Trophoblast cell (in vitro differentiated cells and primary cell): Measurements from ENCODE around the gene NAA16.

Source experiments
- DNase-seq, 2 donors: peaks; one replicate each; pipeline ENCODE4 v3.0.0-alpha.2; 2016
- H2AFZ ChIP-seq: 2 replicates; pipeline ENCODE4 v1.6.1; 2013; ENCODE audit warnings: low read length, moderate library complexity, mild to moderate bottlenecking; ENCODE audit not compliant: insufficient read depth, poor library complexity
- H2AK5ac ChIP-seq: 2 replicates; pipeline ENCODE4 v1.6.1; 2013; ENCODE audit warnings: mild to moderate bottlenecking, low read length
- H2BK120ac ChIP-seq: 2 replicates; pipeline ENCODE4 v1.6.1; 2013; ENCODE audit warnings: low read length, mild to moderate bottlenecking, moderate library complexity; ENCODE audit not compliant: insufficient read depth, poor library complexity
- H2BK12ac ChIP-seq: 2 replicates; pipeline ENCODE4 v1.6.1; 2013; ENCODE audit warnings: mild to moderate bottlenecking, low read length, moderate library complexity
- H2BK5ac ChIP-seq: 2 replicates; pipeline ENCODE4 v1.6.1; 2013; ENCODE audit warnings: low read length, low read depth, moderate library complexity, mild to moderate bottlenecking; ENCODE audit not compliant: poor library complexity
- H3K14ac ChIP-seq: 2 replicates; pipeline ENCODE4 v1.6.1; 2013; ENCODE audit warnings: mild to moderate bottlenecking, low read length
- H3K18ac ChIP-seq: 2 replicates; pipeline ENCODE4 v1.6.1; 2013; ENCODE audit warnings: mild to moderate bottlenecking, low read length
- H3K23ac ChIP-seq: 2 replicates; pipeline ENCODE4 v1.6.1; 2013; ENCODE audit warnings: low read length
- H3K27ac ChIP-seq: 2 replicates; pipeline ENCODE4 v1.5.1; 2013; ENCODE audit warnings: low read depth, mild to moderate bottlenecking, inconsistent platforms, low read length, moderate library complexity
- H3K27me3 ChIP-seq: 2 replicates; pipeline ENCODE4 v1.6.1; 2013; ENCODE audit warnings: inconsistent platforms, mild to moderate bottlenecking, low read length, moderate library complexity; ENCODE audit not compliant: insufficient read depth
- H3K36me3 ChIP-seq, 2 experiments: 1 replicate in 1 of 2; 2 replicates in 1 of 2; pipeline ENCODE4 v1.6.1; 2013; ENCODE audit warnings: low read length in 2 of 2, mild to moderate bottlenecking in 2 of 2, moderate library complexity in 1 of 2; ENCODE audit not compliant: insufficient read depth in 2 of 2, control insufficient read depth in 1 of 2
- H3K4ac ChIP-seq: 2 replicates; pipeline ENCODE4 v1.6.1; 2013; ENCODE audit warnings: low read depth, mild to moderate bottlenecking, low read length, moderate library complexity
- H3K4me1 ChIP-seq, 2 experiments: 1 replicate in 1 of 2; 2 replicates in 1 of 2; pipeline ENCODE4 v1.6.1; 2013; ENCODE audit warnings: low read length in 2 of 2, mild to moderate bottlenecking in 2 of 2, moderate library complexity in 1 of 2; ENCODE audit not compliant: insufficient read depth in 2 of 2, control insufficient read depth in 1 of 2
- H3K4me2 ChIP-seq: 2 replicates; pipeline ENCODE4 v1.6.1; 2013; ENCODE audit warnings: inconsistent platforms, mild to moderate bottlenecking, low read length, moderate library complexity
- H3K4me3 ChIP-seq: 2 replicates; pipeline ENCODE4 v1.5.1; 2013; ENCODE audit warnings: mild to moderate bottlenecking, low read depth, low read length, inconsistent platforms
- H3K79me1 ChIP-seq: one replicate; pipeline ENCODE4 v1.6.1; 2013; ENCODE audit warnings: low read length
- H3K79me2 ChIP-seq: 2 replicates; pipeline ENCODE4 v1.6.1; 2013; ENCODE audit warnings: low read length, mild to moderate bottlenecking; ENCODE audit not compliant: control insufficient read depth, insufficient read depth, poor library complexity
- H3K9ac ChIP-seq: 2 replicates; pipeline ENCODE4 v1.6.1; 2013; ENCODE audit warnings: mild to moderate bottlenecking, low read length
- H3K9me3 ChIP-seq: 2 replicates; pipeline ENCODE4 v1.6.1; 2013; ENCODE audit warnings: low read depth, mild to moderate bottlenecking, control low read depth, inconsistent platforms, low read length; ENCODE audit not compliant: insufficient read depth
- H4K12ac ChIP-seq: 2 replicates; pipeline ENCODE4 v1.6.1; 2013; ENCODE audit warnings: low read depth, mild to moderate bottlenecking, low read length, moderate library complexity
- H4K8ac ChIP-seq: 2 replicates; pipeline ENCODE4 v1.6.1; 2013; ENCODE audit warnings: low read depth, mild to moderate bottlenecking, low read length, moderate library complexity
- H4K91ac ChIP-seq: one replicate; pipeline ENCODE4 v1.6.1; 2013; ENCODE audit warnings: low read depth, mild to moderate bottlenecking, low read length, moderate library complexity
- WGBS: extraction: QIAGEN DNeasy Blood & Tissue Kit; methylation state at CpG from one replicate; pipeline ENCODE4 v1.1.7; 2013; ENCODE audit warnings: missing lambda C conversion rate; ENCODE audit not compliant: insufficient read length, insufficient coverage; ENCODE audit errors: extremely low coverage; 5-methylcytosine and 5-hydroxymethylcytosine counted together

Gene NAA16

GRCh38 chr13:41289463-41289881 lies 21.6 kb upstream of the NAA16 start:
- H3K9ac ChIP-seq = no peak overlapping the region
- no peak overlapping the region for H4K91ac ChIP-seq
- H3K79me1 ChIP-seq = no peaks in the 10 kb centered on the region
- H3K36me3 ChIP-seq = no peaks in the 10 kb centered on the region
- no peak overlapping the region for H2BK12ac ChIP-seq
- no peak overlapping the region for H2BK5ac ChIP-seq
- H2AFZ ChIP-seq = no peak overlapping the region
- H3K14ac ChIP-seq = no peak overlapping the region
- H3K27ac ChIP-seq = no peak overlapping the region
- H2BK120ac ChIP-seq = no peak overlapping the region
- H3K4me1 ChIP-seq = no peaks in the 10 kb centered on the region
- no peak overlapping the region for H3K4me3 ChIP-seq
- no peak overlapping the region for H3K4me2 ChIP-seq
- no peak overlapping the region for H3K23ac ChIP-seq
- no peak overlapping the region for H3K18ac ChIP-seq
- H3K4ac ChIP-seq = no peak overlapping the region
- H3K27me3 ChIP-seq = no peaks in the 10 kb centered on the region
- no peak overlapping the region for H2AK5ac ChIP-seq
- DNase-seq = peak; percentile 75 to 89
- no peaks in the 10 kb centered on the region for H3K79me2 ChIP-seq
- H4K8ac ChIP-seq = no peak overlapping the region
- H3K9me3 ChIP-seq = no peaks in the 10 kb centered on the region
- no CpG with 5 or more reads among the region's 10 CpGs for WGBS
- no peak overlapping the region for H4K12ac ChIP-seq

- H2BK12ac ChIP-seq = no peak overlapping the region
- no peak overlapping the region for H3K4ac ChIP-seq
- H3K14ac ChIP-seq = no peak overlapping the region
- H3K4me2 ChIP-seq = no peak overlapping the region
- H3K4me1 ChIP-seq = no peaks in the 10 kb centered on the region
- H4K8ac ChIP-seq = no peak overlapping the region
- no peak overlapping the region for H3K18ac ChIP-seq
- H3K9me3 ChIP-seq = no peaks in the 10 kb centered on the region
- no peak overlapping the region for H4K91ac ChIP-seq
- no peak overlapping the region for H3K27ac ChIP-seq
- no peak overlapping the region for H2BK5ac ChIP-seq
- H3K9ac ChIP-seq = no peak overlapping the region
- no peaks in the 10 kb centered on the region for H3K79me1 ChIP-seq
- no peaks in the 10 kb centered on the region for H3K36me3 ChIP-seq
- H3K27me3 ChIP-seq = no peaks in the 10 kb centered on the region
- H2AK5ac ChIP-seq = no peak overlapping the region
- no peak overlapping the region for H4K12ac ChIP-seq
- H2BK120ac ChIP-seq = no peak overlapping the region
- WGBS = no CpG with 5 or more reads among the region's 7 CpGs
- H3K23ac ChIP-seq = no peak overlapping the region
- no peaks in the 10 kb centered on the region for H3K79me2 ChIP-seq
- no peak overlapping the region for H3K4me3 ChIP-seq
- peak; percentile 63 to 83 for DNase-seq
- no peak overlapping the region for H2AFZ ChIP-seq
Measured at GRCh38 chr13:41291246-41291645, 19.8 kb upstream of the NAA16 start.

- Histone ChIP-seq H3K9ac (no peak overlapping the region), H3K27me3 (no peaks in the 10 kb centered on the region), H3K4me3 (no peak overlapping the region), H3K27ac (no peak overlapping the region), H2AFZ (no peak overlapping the region), H3K4me1 (no peaks in the 10 kb centered on the region), H2BK120ac (no peak overlapping the region), H3K23ac (no peak overlapping the region), H2BK5ac (no peak overlapping the region), H4K91ac (no peak overlapping the region), H2BK12ac (no peak overlapping the region), H3K18ac (no peak overlapping the region), H3K4me2 (no peak overlapping the region), H3K79me2 (no peaks in the 10 kb centered on the region), H3K14ac (no peak overlapping the region), H3K4ac (no peak overlapping the region), H2AK5ac (no peak overlapping the region), H3K36me3 (no peaks in the 10 kb centered on the region), H4K12ac (no peak overlapping the region), H3K9me3 (no peaks in the 10 kb centered on the region), H4K8ac (no peak overlapping the region), H3K79me1 (no peaks in the 10 kb centered on the region)
- no CpG with 5 or more reads among the region's 1 CpG for WGBS
- DNase-seq = no peak
Measured at GRCh38 chr13:41293272-41293671, 17.8 kb upstream of the NAA16 start.

GRCh38 chr13:41294914-41295313 lies 16.2 kb upstream of the NAA16 start:
- no peak overlapping the region for H2BK5ac ChIP-seq
- no peak overlapping the region for H3K18ac ChIP-seq
- H2AFZ ChIP-seq = no peak overlapping the region
- H3K9ac ChIP-seq = no peak overlapping the region
- no CpG with 5 or more reads among the region's 1 CpG for WGBS
- H3K36me3 ChIP-seq = no peaks in the 10 kb centered on the region
- H3K79me2 ChIP-seq = no peaks in the 10 kb centered on the region
- H4K91ac ChIP-seq = no peak overlapping the region
- no peak overlapping the region for H2AK5ac ChIP-seq
- no peak overlapping the region for H3K4me3 ChIP-seq
- H4K8ac ChIP-seq = no peak overlapping the region
- no peak overlapping the region for H3K4me2 ChIP-seq
- no peak overlapping the region for H3K27ac ChIP-seq
- DNase-seq = no peak
- no peak overlapping the region for H4K12ac ChIP-seq
- H3K14ac ChIP-seq = no peak overlapping the region
- H3K27me3 ChIP-seq = no peaks in the 10 kb centered on the region
- H3K23ac ChIP-seq = no peak overlapping the region
- H3K4me1 ChIP-seq = no peaks in the 10 kb centered on the region
- H3K4ac ChIP-seq = no peak overlapping the region
- no peaks in the 10 kb centered on the region for H3K79me1 ChIP-seq
- no peaks in the 10 kb centered on the region for H3K9me3 ChIP-seq
- no peak overlapping the region for H2BK120ac ChIP-seq
- H2BK12ac ChIP-seq = no peak overlapping the region
